KMS-11 (cell line): ENCODE data around the gene ABCA10.

Experiments used
- H2AFZ ChIP-seq: fragments of 200-600 bp; sonication (generic); 2 replicates; pipeline ENCODE4 v1.6.1; 2016; ENCODE audit warnings: antibody characterized with exemption, mixed run types, low read depth
- H3K27ac ChIP-seq: fragments of 200-600 bp; sonication (generic); 2 replicates; pipeline ENCODE4 v1.6.1; 2016; ENCODE audit warnings: mild to moderate bottlenecking, mixed run types
- H3K27me3 ChIP-seq: fragments of 200-600 bp; sonication (generic); 2 replicates; pipeline ENCODE4 v1.6.1; 2017; ENCODE audit warnings: mild to moderate bottlenecking, low read depth, mixed run types, moderate library complexity; ENCODE audit not compliant: insufficient read depth
- H3K36me3 ChIP-seq: fragments of 200-600 bp; sonication (generic); 2 replicates; pipeline ENCODE4 v1.6.1; 2017; ENCODE audit warnings: mild to moderate bottlenecking, mixed run types; ENCODE audit not compliant: insufficient read depth
- H3K4me1 ChIP-seq: fragments of 200-600 bp; sonication (generic); 2 replicates; pipeline ENCODE4 v1.6.1; 2016; ENCODE audit warnings: mild to moderate bottlenecking, low read depth, mixed run types; ENCODE audit not compliant: poor library complexity, severe bottlenecking
- H3K4me2 ChIP-seq: fragments of 200-600 bp; sonication (generic); 2 replicates; pipeline ENCODE4 v1.7.0; 2016; ENCODE audit warnings: mild to moderate bottlenecking, mixed run types
- H3K4me3 ChIP-seq: fragments of 200-600 bp; sonication (generic); IDR thresholded peaks from 2 replicates; pipeline ENCODE4 v1.6.1; 2017; ENCODE audit warnings: low read depth, low read length, mixed read lengths; ENCODE audit not compliant: insufficient read depth
- H3K79me2 ChIP-seq: fragments of 200-600 bp; sonication (generic); 2 replicates; pipeline ENCODE4 v1.6.1; 2016; ENCODE audit warnings: low read depth, mixed run types; ENCODE audit not compliant: insufficient read depth
- H3K9ac ChIP-seq: fragments of 200-600 bp; sonication (generic); 2 replicates; pipeline ENCODE4 v1.6.1; 2016; ENCODE audit warnings: mild to moderate bottlenecking, mixed run types
- H4K20me1 ChIP-seq: fragments of 200-600 bp; sonication (generic); 2 replicates; pipeline ENCODE4 v1.6.1; 2016; ENCODE audit warnings: mild to moderate bottlenecking, mixed run types; ENCODE audit not compliant: insufficient read depth
- CTCF ChIP-seq: fragments of 200-600 bp; sonication (generic); conservative IDR thresholded peaks from 2 replicates; pipeline ENCODE4 v1.6.1; 2017; ENCODE audit warnings: low read depth, mild to moderate bottlenecking, antibody characterized with exemption, low read length, moderate library complexity, mixed read lengths

ABCA10 gene

GRCh38 chr17:69232650-69233049 lies 4.0 kb upstream of the ABCA10 start:
- H3K4me3 ChIP-seq: no peak overlapping the region
- TF ChIP-seq CTCF: no peak
- H3K9ac ChIP-seq: no peak overlapping the region
- no peaks in the 10 kb centered on the region for H3K4me1 ChIP-seq
- no peaks in the 10 kb centered on the region for H3K79me2 ChIP-seq
- H2AFZ ChIP-seq: no peak overlapping the region
- no peaks in the 10 kb centered on the region for H3K36me3 ChIP-seq
- no peak overlapping the region for H3K27ac ChIP-seq
- no peaks in the 10 kb centered on the region for H4K20me1 ChIP-seq
- H3K27me3 ChIP-seq: no peaks in the 10 kb centered on the region
- H3K4me2 ChIP-seq: no peak overlapping the region

GRCh38 chr17:69231521-69231920 lies 2.9 kb upstream of the ABCA10 start:
- Histone ChIP-seq H3K36me3 (no peaks in the 10 kb centered on the region), H3K27me3 (no peaks in the 10 kb centered on the region), H4K20me1 (no peaks in the 10 kb centered on the region), H2AFZ (no peak overlapping the region), H3K4me1 (no peaks in the 10 kb centered on the region), H3K4me2 (no peak overlapping the region), H3K79me2 (no peaks in the 10 kb centered on the region), H3K27ac (no peak overlapping the region), H3K4me3 (no peak overlapping the region), H3K9ac (no peak overlapping the region)
- no peak for TF ChIP-seq CTCF

GRCh38 chr17:69230939-69231338 lies 2.3 kb upstream of the ABCA10 start:
- Histone ChIP-seq H3K36me3 (no peaks in the 10 kb centered on the region), H3K79me2 (no peaks in the 10 kb centered on the region), H3K4me3 (no peak overlapping the region), H3K9ac (no peak overlapping the region), H3K4me1 (no peaks in the 10 kb centered on the region), H3K4me2 (no peak overlapping the region), H2AFZ (no peak overlapping the region), H3K27me3 (no peaks in the 10 kb centered on the region), H3K27ac (no peak overlapping the region), H4K20me1 (no peaks in the 10 kb centered on the region)
- no peak for TF ChIP-seq CTCF

GRCh38 chr17:69228018-69228417 lies 606 bp downstream of the ABCA10 start:
- Histone ChIP-seq H3K4me2 (no peak overlapping the region), H3K27me3 (no peaks in the 10 kb centered on the region)

More at GRCh38 chr17:69228018-69228417, 606 bp downstream of the ABCA10 start:
- no peaks in the 10 kb centered on the region for H3K79me2 ChIP-seq
- H3K27ac ChIP-seq: no peak overlapping the region
- no peaks in the 10 kb centered on the region for H3K36me3 ChIP-seq
- no peak overlapping the region for H3K9ac ChIP-seq
- no peak overlapping the region for H3K4me3 ChIP-seq
- TF ChIP-seq CTCF: no peak
- no peaks in the 10 kb centered on the region for H3K4me1 ChIP-seq
- H4K20me1 ChIP-seq: no peaks in the 10 kb centered on the region
- no peak overlapping the region for H2AFZ ChIP-seq
